ENCODE data around the gene ARRB1.

Gene ARRB1

GRCh38 chr11:75306529-75306928 lies 44.9 kb downstream of the ARRB1 start (continued):
- TF ChIP-seq ZSCAN4 (tag by site-specific recombination; IDR thresholded peaks at IDR 0.05), result no peak
- no peak for TF ChIP-seq ZNF433 (tag by site-specific recombination; IDR thresholded peaks at IDR 0.05; ENCODE audit: low read depth)
- TF ChIP-seq SP3 (tag by site-specific recombination; IDR thresholded peaks at IDR 0.05), result no peak
- no peak for TF ChIP-seq ZBTB20 (tag by site-specific recombination; IDR thresholded peaks at IDR 0.05)
- TF ChIP-seq KLF8 (tag by site-specific recombination; IDR thresholded peaks at IDR 0.05), result no peak
- TF ChIP-seq ZNF776 (tag by site-specific recombination; IDR thresholded peaks at IDR 0.05; ENCODE audit: borderline replicate concordance), result no peak
- no peak for TF ChIP-seq ZNF645 (tag by site-specific recombination; IDR thresholded peaks at IDR 0.05)
- no peak for TF ChIP-seq ZNF266 (tag by site-specific recombination; IDR thresholded peaks at IDR 0.05; ENCODE audit: low read depth)

GRCh38 chr11:75305993-75306392 lies 45.5 kb downstream of the ARRB1 start:
- Histone ChIP-seq H3K4me1 (ENCODE audit: control insufficient read depth, insufficient read depth, low read length) (no peaks in the 10 kb centered on the region), H3K27ac (ENCODE audit: extremely low read depth, low read depth, low read length) (no peak overlapping the region), H3K9me3 (ENCODE audit: control insufficient read depth, insufficient read depth, low read depth, low read length) (no peaks in the 10 kb centered on the region), H3K36me3 (ENCODE audit: control insufficient read depth in 2 of 2, insufficient read depth in 1 of 2, low read length in 2 of 2) (no peaks in the 10 kb centered on the region), H3K4me3 (ENCODE audit: low read depth, low read length) (no peak overlapping the region)
- CTCF ChIA-PET, result no interaction called here
- POLR2A ChIA-PET, result no interaction called here
- TF ChIP-seq ZNF639 (tag by site-specific recombination; IDR thresholded peaks at IDR 0.05) (no peak), ZNF341 (tag by site-specific recombination; IDR thresholded peaks at IDR 0.05; ENCODE audit: low read depth) (no peak), MZF1 (tag by site-specific recombination; IDR thresholded peaks at IDR 0.05; ENCODE audit: borderline replicate concordance) (no peak), ZNF169 (tag by site-specific recombination; IDR thresholded peaks at IDR 0.05) (no peak), ZNF558 (tag by site-specific recombination; IDR thresholded peaks at IDR 0.05) (no peak), RBAK (tag by site-specific recombination; IDR thresholded peaks at IDR 0.05) (no peak), ZNF530 (tag by site-specific recombination; IDR thresholded peaks at IDR 0.05; ENCODE audit: low read depth) (no peak), ZNF518A (tag by site-specific recombination; conservative IDR thresholded peaks at IDR 0.05; ENCODE audit: low read depth) (no peak), ZBTB49 (tag by site-specific recombination; IDR thresholded peaks at IDR 0.05; ENCODE audit: low read depth) (no peak), ZSCAN4 (tag by site-specific recombination; IDR thresholded peaks at IDR 0.05) (no peak), YY1 (tag by site-specific recombination; IDR thresholded peaks at IDR 0.05) (no peak), TSHZ1 (tag by site-specific recombination; IDR thresholded peaks at IDR 0.05; ENCODE audit: borderline replicate concordance) (no peak), ZNF488 (tag by site-specific recombination; IDR thresholded peaks at IDR 0.05) (no peak)
